ENCODE measurements around the gene ZBTB20.

The ZBTB20 gene

GRCh38 chr3:114435386-114436115, 711.5 kb downstream of the ZBTB20 start:
- H2AK5ac ChIP-seq (ENCODE audit: low read length), result no peak overlapping the region
- no peak overlapping the region for H3K56ac ChIP-seq (ENCODE audit: low read length)
- H3K4ac ChIP-seq (ENCODE audit: low read depth, low read length), result no peak overlapping the region
- no peaks in the 10 kb centered on the region for H3K79me2 ChIP-seq (ENCODE audit: control insufficient read depth, insufficient read depth, low read length)
- no CpG with 5 or more reads among the region's 5 CpGs for WGBS (ENCODE audit: extremely low coverage, insufficient coverage, low lambda C conversion rate)
- no peak overlapping the region for H3K23ac ChIP-seq (ENCODE audit: low read length)
- no peak overlapping the region for H3K4me2 ChIP-seq (ENCODE audit: low read length)
- H4K8ac ChIP-seq (ENCODE audit: low read depth, low read length), result no peak overlapping the region
- H2BK5ac ChIP-seq (ENCODE audit: low read length), result no peak overlapping the region
- H3K79me1 ChIP-seq (ENCODE audit: low read length), result no peaks in the 10 kb centered on the region
- H3K9ac ChIP-seq (ENCODE audit: low read length), result no peak overlapping the region
- no peaks in the 10 kb centered on the region for H3K36me3 ChIP-seq (ENCODE audit: control insufficient read depth, insufficient read depth, low read length)
- no peak for DNase-seq
- no peak overlapping the region for H3K27ac ChIP-seq (ENCODE audit: low read depth, low read length)
- H3K4me1 ChIP-seq (ENCODE audit: control insufficient read depth, low read depth, low read length), result no peaks in the 10 kb centered on the region
- H4K5ac ChIP-seq (ENCODE audit: low read length), result no peak overlapping the region
- H2BK15ac ChIP-seq (replicated peaks; ENCODE audit: low read depth), result no peak overlapping the region
- no peaks in the 10 kb centered on the region for H3K27me3 ChIP-seq (ENCODE audit: insufficient read depth, low read length, poor library complexity)
- no peak overlapping the region for H3K18ac ChIP-seq (ENCODE audit: low read length)
- H2BK120ac ChIP-seq (ENCODE audit: low read depth, low read length), result no peak overlapping the region
- H3K4me3 ChIP-seq (ENCODE audit: low read length), result no peak overlapping the region

GRCh38 chr3:114432310-114432709, 714.8 kb downstream of the ZBTB20 start:
- Histone ChIP-seq H3K4me2 (ENCODE audit: low read length) (no peak overlapping the region), H3K18ac (ENCODE audit: low read length) (no peak overlapping the region), H3K4me3 (ENCODE audit: low read length) (no peak overlapping the region), H3K4me1 (ENCODE audit: control insufficient read depth, low read depth, low read length) (no peaks in the 10 kb centered on the region), H3K56ac (ENCODE audit: low read length) (no peak overlapping the region), H3K23ac (ENCODE audit: low read length) (no peak overlapping the region), H2BK15ac (replicated peaks; ENCODE audit: low read depth) (no peak overlapping the region), H3K27me3 (ENCODE audit: insufficient read depth, low read length, poor library complexity) (no peaks in the 10 kb centered on the region), H3K9ac (ENCODE audit: low read length) (no peak overlapping the region), H3K4ac (ENCODE audit: low read depth, low read length) (no peak overlapping the region), H3K79me1 (ENCODE audit: low read length) (no peaks in the 10 kb centered on the region), H2AK5ac (ENCODE audit: low read length) (no peak overlapping the region), H2BK120ac (ENCODE audit: low read depth, low read length) (no peak overlapping the region), H3K36me3 (ENCODE audit: control insufficient read depth, insufficient read depth, low read length) (no peaks in the 10 kb centered on the region), H4K8ac (ENCODE audit: low read depth, low read length) (no peak overlapping the region), H4K5ac (ENCODE audit: low read length) (no peak overlapping the region), H2BK5ac (ENCODE audit: low read length) (no peak overlapping the region), H3K27ac (ENCODE audit: low read depth, low read length) (no peak overlapping the region), H3K79me2 (ENCODE audit: control insufficient read depth, insufficient read depth, low read length) (no peaks in the 10 kb centered on the region)
- WGBS (ENCODE audit: extremely low coverage, insufficient coverage, low lambda C conversion rate), result no CpG with 5 or more reads among the region's 2 CpGs
- no peak for DNase-seq

GRCh38 chr3:114428044-114428595, 719.0 kb downstream of the ZBTB20 start:
- no peak overlapping the region for H2BK15ac ChIP-seq (replicated peaks; ENCODE audit: low read depth)
- no peak overlapping the region for H3K4ac ChIP-seq (ENCODE audit: low read depth, low read length)
- H2AK5ac ChIP-seq (ENCODE audit: low read length), result no peak overlapping the region
- H3K27me3 ChIP-seq (ENCODE audit: insufficient read depth, low read length, poor library complexity), result no peaks in the 10 kb centered on the region
- no peaks in the 10 kb centered on the region for H3K79me2 ChIP-seq (ENCODE audit: control insufficient read depth, insufficient read depth, low read length)
- H3K23ac ChIP-seq (ENCODE audit: low read length), result no peak overlapping the region
- no peaks in the 10 kb centered on the region for H3K36me3 ChIP-seq (ENCODE audit: control insufficient read depth, insufficient read depth, low read length)
- no CpG with 5 or more reads among the region's 5 CpGs for WGBS (ENCODE audit: extremely low coverage, insufficient coverage, low lambda C conversion rate)
- H3K4me3 ChIP-seq (ENCODE audit: low read length), result no peak overlapping the region
- no peak overlapping the region for H4K5ac ChIP-seq (ENCODE audit: low read length)
- H3K56ac ChIP-seq (ENCODE audit: low read length), result no peak overlapping the region
- H2BK120ac ChIP-seq (ENCODE audit: low read depth, low read length), result no peak overlapping the region
- DNase-seq, result no peak
- H3K9ac ChIP-seq (ENCODE audit: low read length), result no peak overlapping the region
- no peak overlapping the region for H3K27ac ChIP-seq (ENCODE audit: low read depth, low read length)
- H3K4me1 ChIP-seq (ENCODE audit: control insufficient read depth, low read depth, low read length), result no peaks in the 10 kb centered on the region
- no peak overlapping the region for H3K18ac ChIP-seq (ENCODE audit: low read length)
- no peaks in the 10 kb centered on the region for H3K79me1 ChIP-seq (ENCODE audit: low read length)
- no peak overlapping the region for H3K4me2 ChIP-seq (ENCODE audit: low read length)
- H2BK5ac ChIP-seq (ENCODE audit: low read length), result no peak overlapping the region
- H4K8ac ChIP-seq (ENCODE audit: low read depth, low read length), result no peak overlapping the region

- WGBS (ENCODE audit: extremely low coverage, insufficient coverage, low lambda C conversion rate), result no CpG with 5 or more reads among the region's 8 CpGs
These were observed 719.6 kb downstream of the ZBTB20 start for GRCh38 chr3:114427285-114428043.

GRCh38 chr3:114424337-114424736, 722.8 kb downstream of the ZBTB20 start:
- no peak overlapping the region for H3K9ac ChIP-seq (ENCODE audit: low read length)
- no peak overlapping the region for H3K23ac ChIP-seq (ENCODE audit: low read length)
- no peaks in the 10 kb centered on the region for H3K4me1 ChIP-seq (ENCODE audit: control insufficient read depth, low read depth, low read length)
- H3K27me3 ChIP-seq (ENCODE audit: insufficient read depth, low read length, poor library complexity), result no peaks in the 10 kb centered on the region
- no peak overlapping the region for H3K4ac ChIP-seq (ENCODE audit: low read depth, low read length)
- no peak overlapping the region for H3K18ac ChIP-seq (ENCODE audit: low read length)
- H3K79me1 ChIP-seq (ENCODE audit: low read length), result no peaks in the 10 kb centered on the region
- no peak overlapping the region for H3K4me3 ChIP-seq (ENCODE audit: low read length)
- DNase-seq, result no peak
- WGBS (ENCODE audit: extremely low coverage, insufficient coverage, low lambda C conversion rate), result no CpG with 5 or more reads among the region's 8 CpGs
- no peaks in the 10 kb centered on the region for H3K79me2 ChIP-seq (ENCODE audit: control insufficient read depth, insufficient read depth, low read length)
- no peak overlapping the region for H2BK120ac ChIP-seq (ENCODE audit: low read depth, low read length)
- no peak overlapping the region for H3K4me2 ChIP-seq (ENCODE audit: low read length)
- no peak overlapping the region for H2BK5ac ChIP-seq (ENCODE audit: low read length)
- H4K5ac ChIP-seq (ENCODE audit: low read length), result no peak overlapping the region
- no peak overlapping the region for H3K56ac ChIP-seq (ENCODE audit: low read length)
- no peak overlapping the region for H4K8ac ChIP-seq (ENCODE audit: low read depth, low read length)
- H3K27ac ChIP-seq (ENCODE audit: low read depth, low read length), result no peak overlapping the region
- no peaks in the 10 kb centered on the region for H3K36me3 ChIP-seq (ENCODE audit: control insufficient read depth, insufficient read depth, low read length)
- no peak overlapping the region for H2BK15ac ChIP-seq (replicated peaks; ENCODE audit: low read depth)
- no peak overlapping the region for H2AK5ac ChIP-seq (ENCODE audit: low read length)

More at GRCh38 chr3:114427285-114428043, 719.6 kb downstream of the ZBTB20 start:
- Histone ChIP-seq H3K18ac (ENCODE audit: low read length) (no peak overlapping the region), H2AK5ac (ENCODE audit: low read length) (no peak overlapping the region), H3K4me2 (ENCODE audit: low read length) (no peak overlapping the region), H2BK5ac (ENCODE audit: low read length) (no peak overlapping the region), H3K56ac (ENCODE audit: low read length) (no peak overlapping the region), H2BK15ac (replicated peaks; ENCODE audit: low read depth) (no peak overlapping the region), H3K4me3 (ENCODE audit: low read length) (no peak overlapping the region), H3K27me3 (ENCODE audit: insufficient read depth, low read length, poor library complexity) (no peaks in the 10 kb centered on the region), H3K79me1 (ENCODE audit: low read length) (no peaks in the 10 kb centered on the region), H3K23ac (ENCODE audit: low read length) (no peak overlapping the region), H3K36me3 (ENCODE audit: control insufficient read depth, insufficient read depth, low read length) (no peaks in the 10 kb centered on the region), H3K4ac (ENCODE audit: low read depth, low read length) (no peak overlapping the region), H4K8ac (ENCODE audit: low read depth, low read length) (no peak overlapping the region), H3K9ac (ENCODE audit: low read length) (no peak overlapping the region), H3K27ac (ENCODE audit: low read depth, low read length) (no peak overlapping the region), H3K79me2 (ENCODE audit: control insufficient read depth, insufficient read depth, low read length) (no peaks in the 10 kb centered on the region), H2BK120ac (ENCODE audit: low read depth, low read length) (no peak overlapping the region), H4K5ac (ENCODE audit: low read length) (no peak overlapping the region), H3K4me1 (ENCODE audit: control insufficient read depth, low read depth, low read length) (no peaks in the 10 kb centered on the region)
- no peak for DNase-seq
